GM12878 (cell line): ENCODE data around the gene ZDHHC9. TPM values are rescaled to one million over a fixed set of nuclear protein-coding genes. Genes with fewer than 3 reads are reported as not detected.

Experiments used
- CEBPB ChIP-seq, 2 experiments: fragments of 150-350 bp in 1 of 2; IDR thresholded peaks; 2 replicates each; pipeline ENCODE4 v1.6.1; 2012 to 2014; ENCODE audit warnings: low read depth in 2 of 2, low read length in 2 of 2, borderline replicate concordance in 1 of 2, inconsistent platforms in 1 of 2
- EGR1 ChIP-seq, 2 experiments: IDR thresholded peaks; 1 replicate in 1 of 2; 2 replicates in 1 of 2; pipeline ENCODE4 v1.6.1; 2011 to 2012; ENCODE audit warnings: low read depth in 2 of 2, low read length in 2 of 2, borderline replicate concordance in 1 of 2, mild to moderate bottlenecking in 1 of 2, moderate library complexity in 1 of 2
- NR2F1 ChIP-seq: fragments of 450-650 bp; conservative IDR thresholded peaks from 2 replicates; pipeline ENCODE4 v1.6.1; 2017; ENCODE audit warnings: mild to moderate bottlenecking
- RCOR1 ChIP-seq: conservative IDR thresholded peaks from 2 replicates; pipeline ENCODE4 v1.6.1; 2012; ENCODE audit warnings: low read depth, low read length, improper control_type of control experiment
- YY1 ChIP-seq: IDR thresholded peaks from 2 replicates; pipeline ENCODE4 v1.6.1; 2011; ENCODE audit warnings: low read depth, mild to moderate bottlenecking, low read length
- ZSCAN29 ChIP-seq: fragments of 450-650 bp; IDR thresholded peaks from 2 replicates; pipeline ENCODE4 v1.6.1; 2017; ENCODE audit warnings: mild to moderate bottlenecking, moderate library complexity
- polyA plus RNA-seq, 11 experiments: library from polyadenylated mRNA; depleted of rRNA in 4 of 11; unstranded in 6 of 11; stranded (reverse) in 5 of 11; fragments of >200 nt; fragmentation: Nextera tagmentation in 4 of 11; fragmentation: Illumina TruSeq in 1 of 11; extraction: Ambion mirVana in 4 of 11; extraction: Trizol in 1 of 11; gene quantifications; 1 replicate in 1 of 11; 2 replicates in 10 of 11; pipeline versions ENCODE4 v1.2.1 to v1.2.3, GENCODE V29; 2011 to 2016; ENCODE audit warnings: inconsistent platforms in 2 of 11, missing spikeins in 2 of 11, low read depth in 1 of 11
- total RNA-seq, 4 experiments: library from RNA; depleted of rRNA in 3 of 4; stranded (reverse); fragments of >200 nt in 3 of 4; fragmentation: Illumina TruSeq in 1 of 4; extraction: Trizol in 1 of 4; gene quantifications; 2 replicates each; pipeline versions ENCODE4 v1.2.1 to v1.2.3, GENCODE V29; 2013 to 2021
- TF ChIP-seq, protein P1 (sequence below): IDR thresholded peaks from 2 replicates; pipeline ENCODE4 v1.6.1; 2012; ENCODE audit warnings: improper control_type of control experiment, low read depth, low read length; ENCODE audit not compliant: insufficient replicate concordance
- TF ChIP-seq, protein P2 (sequence below): IDR thresholded peaks from 2 replicates; pipeline ENCODE4 v1.6.1; 2011; ENCODE audit warnings: mild to moderate bottlenecking, low read depth, low read length, moderate library complexity; ENCODE audit not compliant: insufficient replicate concordance
- TF ChIP-seq, protein P3 (sequence below): IDR thresholded peaks from 2 replicates; pipeline ENCODE4 v1.6.1; 2012; ENCODE audit warnings: low read depth, low read length, improper control_type of control experiment
- TF ChIP-seq, protein P4 (sequence below): fragments of 450-650 bp; formaldehyde crosslinking; IDR thresholded peaks from 2 replicates; pipeline ENCODE4 v1.4.0; 2020; ENCODE audit warnings: mild to moderate bottlenecking, moderate library complexity
- TF ChIP-seq, protein P5 (sequence below): IDR thresholded peaks from 2 replicates; pipeline ENCODE4 v1.6.1; 2011; ENCODE audit warnings: borderline replicate concordance, low read depth, mild to moderate bottlenecking, moderate library complexity, mixed read lengths, low read length; ENCODE audit not compliant: insufficient read depth; ENCODE audit errors: extremely low read length

The ZDHHC9 gene
- total and polyA plus RNA-seq, 10 of the 15 experiments (the other 5 are each of a cell fraction or from before 2014, with no cell fraction given): 1.8 to 13.0 (median 5.4) TPM

DNA sequence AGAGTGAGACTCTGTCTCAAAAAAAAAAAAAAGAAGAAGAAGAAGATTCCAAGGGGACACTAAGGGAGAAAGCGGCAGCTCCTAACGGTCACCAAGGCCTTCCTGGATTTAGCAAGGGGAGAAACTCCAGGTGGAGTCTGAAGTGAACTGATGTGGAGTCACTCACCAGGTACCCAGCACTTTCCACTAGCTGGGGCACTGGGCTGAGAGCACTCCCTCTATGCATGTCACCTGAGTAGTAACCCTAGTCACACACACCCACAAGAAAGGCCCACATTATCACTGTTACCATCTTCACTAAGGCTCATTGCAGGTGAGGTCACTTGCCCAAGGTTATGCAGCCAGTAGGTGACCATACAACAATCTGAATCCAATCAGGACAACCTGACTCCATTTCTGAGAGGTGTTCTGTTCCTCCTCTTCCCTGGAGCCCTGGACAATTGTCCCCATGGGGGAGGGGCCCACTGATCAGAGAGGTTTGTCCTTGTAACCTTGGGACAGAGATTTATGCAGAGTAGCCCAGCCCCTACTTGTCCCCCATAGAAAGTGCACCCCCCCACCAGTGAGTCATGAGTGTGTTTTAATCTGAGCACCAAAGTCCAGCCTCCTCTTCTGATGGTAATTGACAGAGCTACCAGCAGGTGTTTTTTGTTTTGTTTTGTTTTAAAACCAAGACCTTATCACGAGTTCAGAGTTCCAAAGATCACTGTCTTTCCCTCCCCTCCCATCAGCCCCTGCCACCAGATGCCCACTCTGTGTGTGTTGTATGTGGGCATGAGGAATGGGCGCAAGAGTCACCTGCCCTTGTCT is 69.8 kb downstream of the ZDHHC9 start (continued):
- TF ChIP-seq, protein P1, sequence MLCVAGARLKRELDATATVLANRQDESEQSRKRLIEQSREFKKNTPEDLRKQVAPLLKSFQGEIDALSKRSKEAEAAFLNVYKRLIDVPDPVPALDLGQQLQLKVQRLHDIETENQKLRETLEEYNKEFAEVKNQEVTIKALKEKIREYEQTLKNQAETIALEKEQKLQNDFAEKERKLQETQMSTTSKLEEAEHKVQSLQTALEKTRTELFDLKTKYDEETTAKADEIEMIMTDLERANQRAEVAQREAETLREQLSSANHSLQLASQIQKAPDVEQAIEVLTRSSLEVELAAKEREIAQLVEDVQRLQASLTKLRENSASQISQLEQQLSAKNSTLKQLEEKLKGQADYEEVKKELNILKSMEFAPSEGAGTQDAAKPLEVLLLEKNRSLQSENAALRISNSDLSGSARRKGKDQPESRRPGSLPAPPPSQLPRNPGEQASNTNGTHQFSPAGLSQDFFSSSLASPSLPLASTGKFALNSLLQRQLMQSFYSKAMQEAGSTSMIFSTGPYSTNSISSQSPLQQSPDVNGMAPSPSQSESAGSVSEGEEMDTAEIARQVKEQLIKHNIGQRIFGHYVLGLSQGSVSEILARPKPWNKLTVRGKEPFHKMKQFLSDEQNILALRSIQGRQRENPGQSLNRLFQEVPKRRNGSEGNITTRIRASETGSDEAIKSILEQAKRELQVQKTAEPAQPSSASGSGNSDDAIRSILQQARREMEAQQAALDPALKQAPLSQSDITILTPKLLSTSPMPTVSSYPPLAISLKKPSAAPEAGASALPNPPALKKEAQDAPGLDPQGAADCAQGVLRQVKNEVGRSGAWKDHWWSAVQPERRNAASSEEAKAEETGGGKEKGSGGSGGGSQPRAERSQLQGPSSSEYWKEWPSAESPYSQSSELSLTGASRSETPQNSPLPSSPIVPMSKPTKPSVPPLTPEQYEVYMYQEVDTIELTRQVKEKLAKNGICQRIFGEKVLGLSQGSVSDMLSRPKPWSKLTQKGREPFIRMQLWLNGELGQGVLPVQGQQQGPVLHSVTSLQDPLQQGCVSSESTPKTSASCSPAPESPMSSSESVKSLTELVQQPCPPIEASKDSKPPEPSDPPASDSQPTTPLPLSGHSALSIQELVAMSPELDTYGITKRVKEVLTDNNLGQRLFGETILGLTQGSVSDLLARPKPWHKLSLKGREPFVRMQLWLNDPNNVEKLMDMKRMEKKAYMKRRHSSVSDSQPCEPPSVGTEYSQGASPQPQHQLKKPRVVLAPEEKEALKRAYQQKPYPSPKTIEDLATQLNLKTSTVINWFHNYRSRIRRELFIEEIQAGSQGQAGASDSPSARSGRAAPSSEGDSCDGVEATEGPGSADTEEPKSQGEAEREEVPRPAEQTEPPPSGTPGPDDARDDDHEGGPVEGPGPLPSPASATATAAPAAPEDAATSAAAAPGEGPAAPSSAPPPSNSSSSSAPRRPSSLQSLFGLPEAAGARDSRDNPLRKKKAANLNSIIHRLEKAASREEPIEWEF: no peak
- no peak for TF ChIP-seq ZSCAN29
- TF ChIP-seq, protein P2, sequence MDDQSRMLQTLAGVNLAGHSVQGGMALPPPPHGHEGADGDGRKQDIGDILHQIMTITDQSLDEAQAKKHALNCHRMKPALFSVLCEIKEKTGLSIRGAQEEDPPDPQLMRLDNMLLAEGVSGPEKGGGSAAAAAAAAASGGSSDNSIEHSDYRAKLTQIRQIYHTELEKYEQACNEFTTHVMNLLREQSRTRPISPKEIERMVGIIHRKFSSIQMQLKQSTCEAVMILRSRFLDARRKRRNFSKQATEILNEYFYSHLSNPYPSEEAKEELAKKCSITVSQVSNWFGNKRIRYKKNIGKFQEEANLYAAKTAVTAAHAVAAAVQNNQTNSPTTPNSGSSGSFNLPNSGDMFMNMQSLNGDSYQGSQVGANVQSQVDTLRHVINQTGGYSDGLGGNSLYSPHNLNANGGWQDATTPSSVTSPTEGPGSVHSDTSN: no peak
- no peak for TF ChIP-seq EGR1 (IDR thresholded peaks at IDR 0.05; ENCODE audit: borderline replicate concordance in 1 of 2, low read depth in 2 of 2, low read length in 2 of 2)
- no peak for TF ChIP-seq YY1
- no peak for TF ChIP-seq RCOR1
- TF ChIP-seq, protein P3, sequence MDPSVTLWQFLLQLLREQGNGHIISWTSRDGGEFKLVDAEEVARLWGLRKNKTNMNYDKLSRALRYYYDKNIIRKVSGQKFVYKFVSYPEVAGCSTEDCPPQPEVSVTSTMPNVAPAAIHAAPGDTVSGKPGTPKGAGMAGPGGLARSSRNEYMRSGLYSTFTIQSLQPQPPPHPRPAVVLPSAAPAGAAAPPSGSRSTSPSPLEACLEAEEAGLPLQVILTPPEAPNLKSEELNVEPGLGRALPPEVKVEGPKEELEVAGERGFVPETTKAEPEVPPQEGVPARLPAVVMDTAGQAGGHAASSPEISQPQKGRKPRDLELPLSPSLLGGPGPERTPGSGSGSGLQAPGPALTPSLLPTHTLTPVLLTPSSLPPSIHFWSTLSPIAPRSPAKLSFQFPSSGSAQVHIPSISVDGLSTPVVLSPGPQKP: no peak
- TF ChIP-seq, protein P4, sequence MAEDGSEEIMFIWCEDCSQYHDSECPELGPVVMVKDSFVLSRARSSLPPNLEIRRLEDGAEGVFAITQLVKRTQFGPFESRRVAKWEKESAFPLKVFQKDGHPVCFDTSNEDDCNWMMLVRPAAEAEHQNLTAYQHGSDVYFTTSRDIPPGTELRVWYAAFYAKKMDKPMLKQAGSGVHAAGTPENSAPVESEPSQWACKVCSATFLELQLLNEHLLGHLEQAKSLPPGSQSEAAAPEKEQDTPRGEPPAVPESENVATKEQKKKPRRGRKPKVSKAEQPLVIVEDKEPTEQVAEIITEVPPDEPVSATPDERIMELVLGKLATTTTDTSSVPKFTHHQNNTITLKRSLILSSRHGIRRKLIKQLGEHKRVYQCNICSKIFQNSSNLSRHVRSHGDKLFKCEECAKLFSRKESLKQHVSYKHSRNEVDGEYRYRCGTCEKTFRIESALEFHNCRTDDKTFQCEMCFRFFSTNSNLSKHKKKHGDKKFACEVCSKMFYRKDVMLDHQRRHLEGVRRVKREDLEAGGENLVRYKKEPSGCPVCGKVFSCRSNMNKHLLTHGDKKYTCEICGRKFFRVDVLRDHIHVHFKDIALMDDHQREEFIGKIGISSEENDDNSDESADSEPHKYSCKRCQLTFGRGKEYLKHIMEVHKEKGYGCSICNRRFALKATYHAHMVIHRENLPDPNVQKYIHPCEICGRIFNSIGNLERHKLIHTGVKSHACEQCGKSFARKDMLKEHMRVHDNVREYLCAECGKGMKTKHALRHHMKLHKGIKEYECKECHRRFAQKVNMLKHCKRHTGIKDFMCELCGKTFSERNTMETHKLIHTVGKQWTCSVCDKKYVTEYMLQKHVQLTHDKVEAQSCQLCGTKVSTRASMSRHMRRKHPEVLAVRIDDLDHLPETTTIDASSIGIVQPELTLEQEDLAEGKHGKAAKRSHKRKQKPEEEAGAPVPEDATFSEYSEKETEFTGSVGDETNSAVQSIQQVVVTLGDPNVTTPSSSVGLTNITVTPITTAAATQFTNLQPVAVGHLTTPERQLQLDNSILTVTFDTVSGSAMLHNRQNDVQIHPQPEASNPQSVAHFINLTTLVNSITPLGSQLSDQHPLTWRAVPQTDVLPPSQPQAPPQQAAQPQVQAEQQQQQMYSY (CRISPR knock-in tag): no peak
- TF ChIP-seq CEBPB (IDR thresholded peaks at IDR 0.05; ENCODE audit: borderline replicate concordance in 1 of 2, low read depth in 2 of 2, low read length in 2 of 2): no peak
- no peak for TF ChIP-seq NR2F1
- TF ChIP-seq, protein P5, sequence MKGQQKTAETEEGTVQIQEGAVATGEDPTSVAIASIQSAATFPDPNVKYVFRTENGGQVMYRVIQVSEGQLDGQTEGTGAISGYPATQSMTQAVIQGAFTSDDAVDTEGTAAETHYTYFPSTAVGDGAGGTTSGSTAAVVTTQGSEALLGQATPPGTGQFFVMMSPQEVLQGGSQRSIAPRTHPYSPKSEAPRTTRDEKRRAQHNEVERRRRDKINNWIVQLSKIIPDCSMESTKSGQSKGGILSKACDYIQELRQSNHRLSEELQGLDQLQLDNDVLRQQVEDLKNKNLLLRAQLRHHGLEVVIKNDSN: no peak
